22Rv1 (cell line): ENCODE data around the gene DCC.

Source experiments
- CTCF ChIP-seq: fragments of 450-650 bp; IDR thresholded peaks from 2 replicates; pipeline ENCODE4 v1.5.1; 2017; ENCODE audit warnings: mild to moderate bottlenecking
- ZFX ChIP-seq: fragments of 450-650 bp; IDR thresholded peaks from 2 replicates; pipeline ENCODE4 v1.6.1; 2017; ENCODE audit warnings: antibody characterized with exemption, borderline replicate concordance

- TF ChIP-seq CTCF (no peak), ZFX (no peak)
These were observed 270.6 kb downstream of the DCC start for GRCh38 chr18:52610451-52611115.
